ENCODE data around the gene RNPEPL1.

DNA sequence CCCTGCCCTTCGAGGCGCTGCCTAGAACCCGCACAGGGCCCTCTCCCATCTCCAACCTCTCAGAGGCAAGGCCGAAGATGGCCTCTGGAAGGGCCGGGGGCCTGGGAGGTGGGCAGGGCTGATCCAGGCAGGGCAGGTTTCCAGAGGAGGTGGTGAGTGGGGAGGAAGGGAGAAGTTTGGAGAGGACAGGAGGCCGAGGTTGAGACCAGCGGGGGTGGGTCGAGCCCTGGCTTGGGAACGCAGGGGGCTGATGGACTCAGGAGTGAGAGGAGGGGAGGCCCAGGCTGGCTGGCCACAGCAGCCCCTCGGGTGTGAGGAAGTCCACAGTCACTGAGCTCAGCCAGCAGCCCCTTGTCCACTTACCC lies 28.8 kb downstream of the RNPEPL1 start:
- TF ChIP-seq L3MBTL2 (conservative IDR thresholded peaks at IDR 0.05) (no peak), FOXM1 (IDR thresholded peaks at IDR 0.05; ENCODE audit: borderline replicate concordance) (no peak), TARDBP (IDR thresholded peaks at IDR 0.05) (no peak), FOXA1 (IDR thresholded peaks at IDR 0.05) (no peak), BHLHE40 (IDR thresholded peaks at IDR 0.05; ENCODE audit: borderline replicate concordance) (no peak), SUZ12 (IDR thresholded peaks at IDR 0.05) (no peak)
